Activated CD4-positive, alpha-beta T cell treated with anti-CD3 and anti-CD28 coated beads, Interleukin-2, Interleukin-6, amounts not matched to agents 100 ng/mL and 50 ng/mL, durations not matched to agents 16 hours and 8 hours (primary cell): ENCODE results near the gene COL26A1.
A peak's percentile ranks its signal among the peaks of the same experiment; 100 is the strongest.
"Not testable (repeated sequence)": the region's sequence is repeated elsewhere in the genome, so short reads cannot be mapped to it uniquely, and the experiment has no call there.

ENCODE experiments used
- DNase-seq: peaks from one replicate; pipeline ENCODE4 v3.0.0-alpha.2; 2020

The COL26A1 gene

GRCh38 chr7:101402835-101403234, 40.2 kb downstream of the COL26A1 start:
- no peak for DNase-seq

- no peak for DNase-seq
Observed at GRCh38 chr7:101405474-101406067, 42.9 kb downstream of the COL26A1 start.

DNA sequence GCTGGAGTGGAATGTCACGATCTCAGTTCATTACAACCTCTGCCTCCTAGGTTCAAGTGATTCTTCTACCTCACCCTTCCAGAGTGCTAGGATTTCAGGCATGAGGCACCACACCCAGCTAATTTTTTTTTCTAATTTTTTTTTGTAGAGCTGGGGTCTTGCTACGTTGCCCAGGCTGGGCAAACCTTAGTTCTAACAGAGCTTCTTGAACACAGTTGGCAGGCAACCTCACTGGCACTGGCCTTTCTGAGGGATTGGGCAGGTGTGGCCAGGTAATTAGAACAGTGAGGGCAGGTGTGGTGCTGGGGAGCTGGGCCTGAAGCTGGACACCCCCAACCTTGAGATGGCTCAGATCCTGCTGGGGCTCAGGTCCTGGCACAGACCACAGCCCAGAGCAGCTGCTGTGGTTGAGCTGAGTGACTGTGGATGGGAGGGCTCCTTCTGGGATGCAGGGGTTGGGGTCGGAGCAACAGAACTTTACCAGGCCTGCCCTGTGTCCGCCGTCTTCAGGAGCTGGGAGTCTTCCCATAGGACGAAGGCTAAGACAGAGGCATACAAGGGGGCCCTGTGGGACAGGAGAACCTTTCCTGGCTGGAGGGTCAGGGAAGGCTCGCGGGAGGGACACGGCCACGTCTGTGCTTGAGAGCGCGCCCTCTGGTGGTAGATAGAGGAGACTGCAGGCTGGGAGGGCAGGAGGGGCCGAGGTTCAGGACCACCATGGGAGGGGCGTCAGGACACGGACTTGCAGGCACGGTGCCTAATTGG, 48.2 kb downstream of the COL26A1 start:
- DNase-seq = peak; percentile 50

DNA sequence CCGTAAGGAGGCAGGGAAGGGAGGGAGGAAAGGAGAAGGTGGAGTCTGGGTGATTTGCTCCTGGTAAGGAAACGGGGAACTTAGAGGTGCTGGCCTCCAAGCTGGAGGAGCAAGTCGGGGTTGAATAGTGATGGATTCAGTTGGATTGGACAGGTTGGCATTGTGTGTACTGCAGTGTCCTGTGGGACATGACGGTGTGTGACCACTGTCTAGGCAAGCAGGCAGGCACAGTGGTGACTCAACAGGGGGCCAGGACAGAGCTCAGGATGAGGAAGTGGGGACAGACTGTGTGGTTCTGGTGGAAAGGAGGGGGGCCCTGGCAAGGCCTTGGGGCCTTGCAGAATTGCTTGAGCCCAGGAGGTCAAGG, 48.8 kb downstream of the COL26A1 start:
- no peak for DNase-seq

GRCh38 chr7:101412976-101413375, 50.3 kb downstream of the COL26A1 start:
- DNase-seq = no peak

- DNase-seq = no peak
Observed at GRCh38 chr7:101418694-101419093, 56.0 kb downstream of the COL26A1 start.

- no peak for DNase-seq
Observed at GRCh38 chr7:101419831-101420230, 57.2 kb downstream of the COL26A1 start.

GRCh38 chr7:101420436-101420835, 57.8 kb downstream of the COL26A1 start:
- peak; percentile 18 for DNase-seq

- no peak for DNase-seq
Observed at GRCh38 chr7:101422356-101423195, 59.9 kb downstream of the COL26A1 start.

DNA sequence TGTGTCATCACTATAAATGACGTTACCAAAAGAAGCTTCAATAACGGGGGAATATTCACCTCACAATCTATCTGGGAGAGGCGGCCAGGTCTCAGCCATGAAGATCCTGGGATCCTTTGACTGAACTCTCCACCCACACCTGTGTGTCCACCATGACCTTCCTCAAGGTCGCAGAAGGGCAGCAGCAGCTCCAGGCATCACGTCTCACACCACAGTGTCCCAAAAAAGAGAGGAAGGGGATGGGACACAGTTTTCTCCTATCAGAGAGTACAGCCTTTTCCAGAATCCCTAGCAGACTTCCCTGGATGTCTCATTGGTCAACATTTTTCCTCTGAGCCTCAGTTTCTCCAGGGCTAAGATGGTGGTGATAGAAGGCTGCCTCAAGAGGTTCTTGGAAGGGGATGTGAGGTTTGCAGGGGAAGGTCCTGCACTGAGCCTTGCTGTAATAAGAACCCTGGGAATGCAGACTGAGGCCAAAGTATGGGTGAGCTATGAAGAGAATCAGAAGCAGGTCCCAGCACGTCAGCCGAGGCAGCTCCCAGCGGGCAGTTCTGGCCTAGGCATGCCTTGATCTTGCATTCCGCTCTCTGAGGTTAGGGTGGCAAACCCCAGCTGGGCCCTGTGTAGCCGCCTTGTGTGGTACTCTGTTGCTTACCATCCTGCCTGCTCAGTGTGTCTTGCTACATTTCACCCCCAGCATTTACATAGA, 63.8 kb downstream of the COL26A1 start:
- DNase-seq = no peak

- DNase-seq = no peak
Observed at GRCh38 chr7:101428093-101428866, 65.6 kb downstream of the COL26A1 start.

DNA sequence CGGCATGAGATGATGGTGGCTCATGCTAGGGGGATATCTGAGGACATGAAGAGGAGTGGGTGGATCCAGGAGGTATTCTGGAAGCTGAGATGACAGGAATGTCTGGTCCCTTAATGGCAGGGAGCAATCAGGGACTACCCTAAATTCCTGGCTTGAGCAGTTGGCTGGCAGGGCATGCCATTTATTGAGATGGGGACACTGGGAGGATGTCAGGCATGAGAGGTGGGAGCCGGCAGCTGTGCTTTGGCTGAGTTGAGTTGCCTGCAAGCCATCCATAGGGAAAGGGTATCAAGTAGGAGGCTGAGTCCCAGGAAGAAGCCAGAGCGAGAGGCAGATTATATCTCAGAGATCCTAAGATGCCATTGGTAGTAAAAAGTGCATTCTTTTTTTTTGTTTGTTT, 69.6 kb downstream of the COL26A1 start:
- no peak for DNase-seq

DNA sequence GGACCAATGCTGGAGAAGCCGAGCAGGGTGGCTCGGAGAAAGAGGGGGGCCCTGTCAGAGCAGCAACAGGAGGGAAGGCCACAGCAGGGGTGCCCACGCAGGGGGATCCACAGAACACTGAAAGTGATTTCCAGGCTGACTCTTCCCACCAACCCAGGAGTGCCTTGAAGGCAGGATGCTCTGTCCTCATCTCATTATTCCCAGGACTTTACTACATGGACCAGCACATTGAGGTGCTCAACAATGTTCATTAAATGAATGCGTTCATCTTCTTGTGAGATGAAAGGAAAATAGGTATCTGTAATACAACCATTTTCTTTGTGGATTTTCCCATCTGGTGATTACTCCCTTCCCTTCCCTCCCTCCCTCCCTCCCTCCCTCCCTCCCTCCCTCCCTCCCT, 71.0 kb downstream of the COL26A1 start:
- DNase-seq = no peak

- not testable (repeated sequence) for DNase-seq
Observed at GRCh38 chr7:101434155-101434554, 71.5 kb downstream of the COL26A1 start.

DNA sequence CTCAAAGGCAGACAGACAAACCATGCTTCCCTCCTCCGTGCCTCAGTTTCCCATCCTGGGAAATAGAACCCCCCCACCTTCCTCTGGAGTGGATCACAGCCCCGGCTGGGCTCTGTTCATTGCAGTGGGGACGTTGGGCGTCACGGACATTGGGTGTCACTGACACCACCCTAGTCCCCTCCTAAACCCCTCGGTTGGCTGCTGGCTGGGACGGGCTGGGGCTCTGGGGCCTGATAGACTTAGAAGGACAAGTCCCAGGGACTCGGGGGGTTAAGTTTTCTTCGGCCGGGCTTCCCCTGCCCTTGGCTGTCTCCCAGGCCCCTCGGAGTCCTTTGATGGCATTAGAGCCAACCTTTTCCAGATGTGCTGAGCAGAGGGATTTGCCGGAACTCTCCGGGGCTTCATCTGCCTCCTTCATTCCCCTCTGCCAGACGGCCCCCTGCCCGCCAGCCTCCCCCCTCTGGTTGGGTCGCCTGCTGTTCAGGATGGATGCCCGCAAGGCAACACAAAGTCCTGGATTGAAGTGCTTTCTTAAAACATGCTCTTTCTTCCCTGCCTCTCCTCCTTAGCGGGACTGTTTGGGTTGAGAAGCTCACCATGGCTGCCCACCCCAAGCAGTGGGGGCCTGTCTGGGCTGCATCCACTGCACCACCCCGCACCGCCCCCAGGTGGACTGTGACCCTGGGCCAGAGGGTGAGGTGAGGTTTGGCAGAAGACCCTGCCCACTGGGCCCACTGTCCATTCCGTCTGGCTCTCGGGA, 73.0 kb downstream of the COL26A1 start:
- no peak for DNase-seq

DNA sequence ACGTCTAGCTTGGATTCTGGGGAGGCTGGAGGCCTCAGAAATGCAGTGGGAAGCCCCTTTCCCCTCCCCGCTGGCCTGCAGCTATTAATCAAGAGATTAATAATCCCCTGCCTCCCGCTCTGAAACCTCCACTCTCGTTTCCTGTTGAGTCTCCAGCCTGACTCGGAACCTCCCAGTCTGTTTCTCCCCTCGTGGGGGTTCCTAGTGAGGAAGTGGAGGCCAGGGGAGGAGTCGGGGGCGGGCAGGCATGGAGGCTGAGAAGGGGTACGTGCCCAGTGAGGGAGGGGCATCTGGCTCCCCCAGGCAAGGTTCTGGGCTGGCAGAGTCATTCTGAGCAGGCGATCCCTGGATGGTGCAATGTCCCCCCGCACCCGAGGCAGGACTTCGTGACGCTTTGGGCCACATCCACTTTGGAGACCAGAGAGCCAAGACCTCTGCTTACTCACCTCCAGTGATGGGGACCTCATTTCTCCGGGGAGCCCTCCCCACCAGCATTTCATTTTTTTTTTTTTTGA, 73.6 kb downstream of the COL26A1 start:
- no peak for DNase-seq

DNA sequence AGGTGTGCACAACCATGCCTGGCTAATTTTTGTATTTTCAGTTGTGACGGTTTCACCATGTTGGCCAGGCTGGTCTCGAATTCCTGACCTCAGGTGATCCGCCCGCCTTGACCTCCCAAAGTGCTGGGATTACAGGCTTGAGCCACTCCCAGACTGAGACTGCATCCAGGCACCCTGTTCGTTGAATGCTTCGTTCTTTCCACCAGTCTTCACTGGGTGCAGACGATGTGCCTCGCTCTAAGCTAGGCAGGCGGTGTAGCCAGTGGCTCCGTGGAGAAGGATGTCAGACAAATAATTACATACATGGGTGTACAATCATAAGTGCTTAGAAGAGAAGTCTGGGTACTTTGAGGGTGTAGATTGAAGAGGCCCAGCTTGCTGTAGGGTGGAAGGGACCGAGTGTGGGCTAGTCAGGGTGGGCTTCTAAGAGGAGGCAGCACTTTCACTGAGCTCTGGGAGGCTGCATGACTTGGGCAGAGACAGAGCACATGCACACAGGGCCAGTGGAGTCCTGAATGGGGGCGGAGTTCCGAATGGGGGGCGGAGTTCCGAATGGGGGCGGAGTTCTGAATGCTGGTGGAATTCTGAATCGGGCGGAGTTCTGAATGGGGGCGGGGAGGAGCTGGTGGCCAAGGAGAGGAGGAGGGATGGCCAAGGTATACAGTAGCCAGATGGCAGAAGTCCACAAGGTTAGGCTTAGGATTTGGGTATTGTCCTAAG, 74.3 kb downstream of the COL26A1 start:
- no peak for DNase-seq

DNA sequence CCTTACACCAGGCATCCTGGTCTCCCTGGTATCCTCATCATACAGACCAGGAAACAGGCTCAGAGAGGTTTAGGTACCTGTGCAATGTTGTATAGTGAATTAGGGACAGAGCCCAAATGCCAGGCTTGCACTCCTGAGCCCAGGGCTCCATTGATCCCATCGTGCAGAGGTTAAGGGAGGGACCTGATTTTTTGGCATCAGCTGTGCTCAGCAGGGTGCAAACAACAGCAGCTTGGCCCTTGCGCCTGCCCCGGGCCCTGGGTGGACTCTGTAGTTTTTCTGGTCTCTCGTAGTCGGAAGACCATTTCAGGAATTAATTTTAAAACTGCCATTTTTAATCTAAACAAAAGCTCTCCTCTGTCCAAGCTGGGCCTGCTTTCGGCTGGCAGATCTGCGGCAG, 79.2 kb downstream of the COL26A1 start:
- no peak for DNase-seq

DNA sequence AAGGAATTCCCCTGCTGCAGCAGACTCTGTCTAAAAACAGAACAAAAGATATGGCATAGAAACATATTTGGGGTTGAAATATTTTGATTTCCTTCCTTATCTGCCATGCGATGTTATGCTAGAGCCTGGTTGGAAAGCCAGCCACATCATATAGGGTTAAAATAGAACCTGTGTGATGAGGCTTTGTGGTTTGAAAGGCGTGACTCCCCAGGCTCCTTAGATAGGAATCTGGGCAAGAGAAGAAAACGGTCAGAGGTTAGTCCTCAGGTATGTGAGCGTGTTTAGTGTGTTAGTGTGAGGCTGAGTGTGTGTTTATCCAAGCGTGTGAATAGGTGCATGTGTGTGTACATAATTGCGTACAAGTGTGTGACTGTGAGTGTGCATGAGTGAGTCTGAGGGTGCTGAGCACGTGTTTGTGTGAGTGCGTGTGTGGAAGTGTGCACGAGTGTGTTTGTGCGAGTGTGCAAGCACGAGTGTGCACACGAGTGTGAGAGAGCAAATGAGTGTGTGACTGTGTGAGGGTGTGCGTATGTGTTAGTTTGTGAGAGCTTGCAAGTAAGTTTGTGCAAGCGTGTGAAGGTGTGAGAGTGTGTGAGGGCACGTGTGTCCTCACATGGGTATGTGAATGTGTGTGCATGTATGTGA, 79.9 kb downstream of the COL26A1 start:
- DNase-seq = no peak

GRCh38 chr7:101450064-101450463, 87.4 kb downstream of the COL26A1 start:
- DNase-seq = no peak
